WI38 (cell line): ENCODE measurements around the gene ARGLU1.
A peak's percentile ranks its signal among the peaks of the same experiment; 100 is the strongest.

ENCODE experiments used
- H3K4me3 ChIP-seq: 2 replicates; pipeline ENCODE4 v1.5.1; 2011; ENCODE audit warnings: low read depth, mild to moderate bottlenecking, control low read depth, low read length
- CTCF ChIP-seq: IDR thresholded peaks from 2 replicates; pipeline ENCODE4 v1.5.1; 2012; ENCODE audit warnings: low read depth, mild to moderate bottlenecking, control low read depth, low read length

ARGLU1 gene

GRCh38 chr13:106541826-106542225 lies 26.1 kb downstream of the ARGLU1 start:
- TF ChIP-seq CTCF, result no peak
- H3K4me3 ChIP-seq, result no peak overlapping the region

GRCh38 chr13:106540613-106541012 lies 27.3 kb downstream of the ARGLU1 start:
- H3K4me3 ChIP-seq, result no peak overlapping the region
- TF ChIP-seq CTCF, result no peak

GRCh38 chr13:106537521-106537920 lies 30.4 kb downstream of the ARGLU1 start:
- no peak for TF ChIP-seq CTCF
- H3K4me3 ChIP-seq, result no peak overlapping the region

- peak; percentile 94 for TF ChIP-seq CTCF
- H3K4me3 ChIP-seq, result peak overlapping the region; percentile 76
Observed at GRCh38 chr13:106536244-106537034, 31.5 kb downstream of the ARGLU1 start.

GRCh38 chr13:106535552-106536243 lies 32.2 kb downstream of the ARGLU1 start, which contains the start of gene EFNB2:
EFNB2 (minus strand) TSS chr13:106535662; CDS start chr13:106534964, 698 bp downstream.
- no peak for TF ChIP-seq CTCF
- peak within 1 kb of the TSS; percentile 84 for H3K4me3 ChIP-seq

- TF ChIP-seq CTCF, result no peak
- peak overlapping the region; percentile 84 for H3K4me3 ChIP-seq
Observed at GRCh38 chr13:106534639-106535551, 33.0 kb downstream of the ARGLU1 start.
